CD14-positive monocyte (primary cell): ENCODE results near the gene BRK1. TPM values are rescaled to one million over a fixed set of nuclear protein-coding genes. Genes with fewer than 3 reads are reported as not detected.

ENCODE experiments used
- DNase-seq, 3 donors: peaks; one replicate each; pipeline ENCODE4 v3.0.0-alpha.2; 2011 to 2022
- H2AFZ ChIP-seq: 2 replicates; pipeline ENCODE4 v1.6.0; 2012; ENCODE audit warnings: mild to moderate bottlenecking, low read depth, low read length, inconsistent platforms; ENCODE audit not compliant: insufficient read depth, poor library complexity, severe bottlenecking
- H3K27ac ChIP-seq, 2 donors: 1 replicate in 1 of 2; 2 replicates in 1 of 2; pipeline ENCODE4 v1.5.1; 2012 to 2013; ENCODE audit warnings: low read length in 2 of 2, control low read depth in 1 of 2, inconsistent platforms in 1 of 2, low read depth in 1 of 2, mild to moderate bottlenecking in 1 of 2
- H3K27me3 ChIP-seq, 2 donors: one replicate each; pipeline versions ENCODE4 v1.6.0 to v1.6.1; 2011 to 2013; ENCODE audit warnings: low read length in 2 of 2; ENCODE audit not compliant: control insufficient read depth in 2 of 2, insufficient read depth in 2 of 2
- H3K36me3 ChIP-seq, 2 donors: replicated peaks in 1 of 2; 1 replicate in 1 of 2; 2 replicates in 1 of 2; pipeline versions ENCODE4 v1.5.1 to v1.6.1; 2012 to 2013; ENCODE audit warnings: low read length in 2 of 2, control low read depth in 1 of 2, inconsistent platforms in 1 of 2, mild to moderate bottlenecking in 1 of 2; ENCODE audit not compliant: insufficient read depth in 2 of 2, control insufficient read depth in 1 of 2
- H3K4me1 ChIP-seq, 2 donors: 1 replicate in 1 of 2; 2 replicates in 1 of 2; pipeline versions ENCODE4 v1.5.1 to v1.6.1; 2012 to 2013; ENCODE audit warnings: low read length in 2 of 2, control low read depth in 1 of 2, inconsistent platforms in 1 of 2, mild to moderate bottlenecking in 1 of 2, moderate library complexity in 1 of 2; ENCODE audit not compliant: insufficient read depth in 2 of 2, control insufficient read depth in 1 of 2
- H3K4me2 ChIP-seq: replicated peaks from 2 replicates; pipeline ENCODE3; 2012; ENCODE audit warnings: low read length, moderate library complexity, mild to moderate bottlenecking; ENCODE audit not compliant: poor library complexity, severe bottlenecking; ENCODE audit errors: extremely low read depth
- H3K4me3 ChIP-seq, 3 experiments: fragments of 200-600 bp in 1 of 3; sonication (generic) in 1 of 3; replicated peaks in 1 of 3; 1 replicate in 2 of 3; 2 replicates in 1 of 3; pipeline ENCODE4 v1.5.1; 2011 to 2013; ENCODE audit warnings: low read length in 3 of 3, mild to moderate bottlenecking in 3 of 3, control low read depth in 2 of 3, low read depth in 2 of 3, inconsistent platforms in 1 of 3, moderate library complexity in 1 of 3
- H3K79me2 ChIP-seq: 2 replicates; pipeline ENCODE4 v1.6.0; 2012; ENCODE audit warnings: mild to moderate bottlenecking, control low read depth, inconsistent platforms, low read length, moderate library complexity; ENCODE audit not compliant: insufficient read depth
- H3K9ac ChIP-seq: 2 replicates; pipeline ENCODE4 v1.6.0; 2017; ENCODE audit warnings: low read length, mild to moderate bottlenecking; ENCODE audit not compliant: insufficient read depth, poor library complexity, severe bottlenecking
- H3K9me3 ChIP-seq, 2 donors: replicated peaks in 1 of 2; 1 replicate in 1 of 2; 2 replicates in 1 of 2; pipeline versions ENCODE4 v1.5.1 to v1.6.1; 2012 to 2013; ENCODE audit warnings: low read length in 2 of 2, control low read depth in 1 of 2; ENCODE audit not compliant: control insufficient read depth in 1 of 2, insufficient read depth in 1 of 2
- H4K20me1 ChIP-seq: 2 replicates; pipeline ENCODE4 v1.6.0; 2012; ENCODE audit warnings: mild to moderate bottlenecking, low read length, control low read depth, moderate library complexity; ENCODE audit not compliant: insufficient read depth
- H3K27ac Mint-ChIP-seq, 7 donors: one replicate each; pipeline ENCODE4 v1.8.0; 2020; ENCODE audit warnings: mild to moderate bottlenecking in 7 of 7, mixed read lengths in 7 of 7, moderate library complexity in 6 of 7, inconsistent platforms in 2 of 7
- H3K27me3 Mint-ChIP-seq, 3 donors: one replicate each; pipeline ENCODE4 v1.8.0; 2021 to 2022; ENCODE audit warnings: low read depth in 3 of 3, mild to moderate bottlenecking in 3 of 3, mixed read lengths in 3 of 3, moderate library complexity in 3 of 3, inconsistent platforms in 1 of 3
- H3K36me3 Mint-ChIP-seq, 2 donors: one replicate each; pipeline ENCODE4 v1.8.0; 2020; ENCODE audit warnings: mixed read lengths in 2 of 2, inconsistent platforms in 1 of 2, mild to moderate bottlenecking in 1 of 2
- H3K4me1 Mint-ChIP-seq: one replicate; pipeline ENCODE4 v1.8.0; 2020; ENCODE audit warnings: mild to moderate bottlenecking, mixed read lengths
- H3K4me3 Mint-ChIP-seq, 2 donors: one replicate each; pipeline ENCODE4 v1.8.0; 2020; ENCODE audit warnings: mild to moderate bottlenecking in 2 of 2, mixed read lengths in 2 of 2, moderate library complexity in 1 of 2
- H3K9me3 Mint-ChIP-seq, 7 donors: one replicate each; pipeline ENCODE4 v1.8.0; 2020 to 2022; ENCODE audit warnings: mixed read lengths in 7 of 7, mild to moderate bottlenecking in 6 of 7, moderate library complexity in 6 of 7, inconsistent platforms in 2 of 7
- WGBS: methylation state at CpG from one replicate; pipeline ENCODE4 v1.1.5; 2013; ENCODE audit warnings: missing lambda C conversion rate; ENCODE audit not compliant: insufficient coverage; 5-methylcytosine and 5-hydroxymethylcytosine counted together
- intact Hi-C, 2 donors: fragments of 100-400 bp; cut with micrococcal nuclease; formaldehyde crosslinking; loops; one replicate each; pipeline versions ENCODE4 v1.15.0 to v1.15.1; 2023
- polyA plus RNA-seq, 3 donors: library from polyadenylated mRNA; depleted of rRNA in 1 of 3; unstranded in 2 of 3; stranded (reverse) in 1 of 3; fragments of 300-500 nt in 2 of 3; fragments of >200 nt in 1 of 3; fragmentation: Illumina TruSeq in 2 of 3; gene quantifications; 1 replicate in 2 of 3; 2 replicates in 1 of 3; pipeline ENCODE4 v1.2.3, GENCODE V29; 2012 to 2021
- TF ChIP-seq, protein P1 (sequence below): fragments of 200-600 bp; IDR thresholded peaks from one replicate; pipeline ENCODE4 v1.8.0; 2022; ENCODE audit warnings: antibody characterized with exemption, mild to moderate bottlenecking

The BRK1 gene
- polyA plus RNA-seq, 3 donors: 144 to 318 (median 295) TPM

DNA sequence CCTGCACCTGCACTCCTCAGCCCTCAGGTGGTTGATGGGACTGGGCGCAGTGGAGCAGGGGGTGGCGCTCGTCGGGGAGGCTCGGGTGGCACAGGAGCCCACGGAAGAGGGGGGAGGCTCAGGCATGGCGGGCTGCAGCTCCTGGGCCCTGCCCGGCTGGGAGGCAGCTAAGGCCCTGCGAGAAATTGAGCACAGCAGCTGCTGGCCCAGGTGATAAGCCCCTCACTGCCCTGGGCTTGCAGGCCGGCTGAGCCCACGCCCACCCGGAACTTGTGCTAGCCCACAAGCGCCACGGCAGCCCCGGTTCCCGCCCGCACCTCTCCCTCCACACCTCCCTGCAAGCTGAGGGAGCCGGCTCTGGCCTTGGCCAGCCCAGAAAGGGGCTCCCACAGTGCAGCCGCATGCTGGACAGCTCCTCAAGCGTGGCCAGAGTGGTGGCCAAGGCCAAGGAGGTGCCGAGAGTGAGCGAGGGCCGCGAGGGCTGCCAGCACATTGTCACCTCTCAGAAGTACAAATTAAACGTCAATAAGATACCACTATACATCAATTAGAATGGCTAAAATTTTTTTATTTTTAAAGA lies 21.0 kb downstream of the BRK1 start:
- no peak overlapping the region for H3K4me2 ChIP-seq
- H3K36me3 ChIP-seq: no peaks in the 10 kb centered on the region
- no peak overlapping the region for H3K27ac ChIP-seq
- WGBS: 96% methylated on average over 21 of the region's 25 CpGs
- H3K4me3 ChIP-seq: no peak overlapping the region
- TF ChIP-seq, protein P1, sequence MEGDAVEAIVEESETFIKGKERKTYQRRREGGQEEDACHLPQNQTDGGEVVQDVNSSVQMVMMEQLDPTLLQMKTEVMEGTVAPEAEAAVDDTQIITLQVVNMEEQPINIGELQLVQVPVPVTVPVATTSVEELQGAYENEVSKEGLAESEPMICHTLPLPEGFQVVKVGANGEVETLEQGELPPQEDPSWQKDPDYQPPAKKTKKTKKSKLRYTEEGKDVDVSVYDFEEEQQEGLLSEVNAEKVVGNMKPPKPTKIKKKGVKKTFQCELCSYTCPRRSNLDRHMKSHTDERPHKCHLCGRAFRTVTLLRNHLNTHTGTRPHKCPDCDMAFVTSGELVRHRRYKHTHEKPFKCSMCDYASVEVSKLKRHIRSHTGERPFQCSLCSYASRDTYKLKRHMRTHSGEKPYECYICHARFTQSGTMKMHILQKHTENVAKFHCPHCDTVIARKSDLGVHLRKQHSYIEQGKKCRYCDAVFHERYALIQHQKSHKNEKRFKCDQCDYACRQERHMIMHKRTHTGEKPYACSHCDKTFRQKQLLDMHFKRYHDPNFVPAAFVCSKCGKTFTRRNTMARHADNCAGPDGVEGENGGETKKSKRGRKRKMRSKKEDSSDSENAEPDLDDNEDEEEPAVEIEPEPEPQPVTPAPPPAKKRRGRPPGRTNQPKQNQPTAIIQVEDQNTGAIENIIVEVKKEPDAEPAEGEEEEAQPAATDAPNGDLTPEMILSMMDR: no peak
- H3K27me3 ChIP-seq: no peaks in the 10 kb centered on the region
- Mint-ChIP-seq H3K27me3 (peaks cover 2 to 5% (median 3%) of the 10 kb centered on the region in 3 donors), H3K4me1 (no peaks in the 10 kb centered on the region), H3K4me3 (no peak overlapping the region), H3K27ac (no peak overlapping the region), H3K9me3 (peaks cover 0 to 6% (median 4%) of the 10 kb centered on the region in 7 donors), H3K36me3 (no peaks in the 10 kb centered on the region)
- H3K4me1 ChIP-seq: peaks cover 5% of the 10 kb centered on the region in 2 donors
- intact Hi-C loops: no loop called here
- H3K9me3 ChIP-seq: no peaks in the 10 kb centered on the region
- no peaks in the 10 kb centered on the region for H3K79me2 ChIP-seq
- no peaks in the 10 kb centered on the region for H4K20me1 ChIP-seq
- no peak overlapping the region for H2AFZ ChIP-seq
- DNase-seq: no peak
- H3K9ac ChIP-seq: no peak overlapping the region

DNA sequence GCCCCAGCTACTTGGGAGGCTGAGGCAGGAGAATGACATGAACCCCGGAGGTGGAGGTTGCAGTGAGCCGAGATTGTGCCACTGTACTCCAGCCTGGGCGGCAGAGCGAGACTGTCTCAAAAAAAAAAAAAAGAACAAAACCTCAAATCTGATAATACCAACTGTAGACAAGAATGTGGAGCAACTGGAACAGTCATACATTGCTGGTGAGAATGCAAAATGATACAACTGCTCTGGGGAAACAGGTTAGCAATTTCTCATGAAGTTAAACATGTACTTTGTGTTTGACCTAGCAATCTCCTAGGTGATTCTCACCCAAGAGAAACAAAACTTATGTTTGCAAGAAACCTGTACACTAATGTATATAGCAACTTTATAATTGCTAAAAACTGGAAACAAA lies 21.7 kb downstream of the BRK1 start:
- DNase-seq: no peak
- Mint-ChIP-seq H3K4me3 (no peak overlapping the region), H3K36me3 (no peaks in the 10 kb centered on the region)

More for the DNA sequence above, 21.7 kb downstream of the BRK1 start:
- Mint-ChIP-seq H3K4me1 (peaks cover 2% of the 10 kb centered on the region), H3K27ac (no peak overlapping the region), H3K27me3 (peaks cover 2 to 5% (median 3%) of the 10 kb centered on the region in 3 donors), H3K9me3 (peaks cover 0 to 6% (median 4%) of the 10 kb centered on the region in 7 donors)
- no peaks in the 10 kb centered on the region for H3K27me3 ChIP-seq
- TF ChIP-seq, protein P1: no peak
- no peaks in the 10 kb centered on the region for H3K36me3 ChIP-seq
- no CpG with 5 or more reads among the region's 4 CpGs for WGBS
- peaks cover 2% of the 10 kb centered on the region for H3K79me2 ChIP-seq
- H3K27ac ChIP-seq: no peak overlapping the region
- H3K9me3 ChIP-seq: no peaks in the 10 kb centered on the region
- H4K20me1 ChIP-seq: no peaks in the 10 kb centered on the region
- no peak overlapping the region for H3K4me3 ChIP-seq
- no peak overlapping the region for H2AFZ ChIP-seq
- H3K4me1 ChIP-seq: peaks cover 5 to 7% of the 10 kb centered on the region in 2 donors
- no peak overlapping the region for H3K9ac ChIP-seq
- intact Hi-C loops: no loop called here
- H3K4me2 ChIP-seq: no peak overlapping the region
